ENCODE results near the gene PITHD1.

GRCh38 chr1:23816906-23817305 lies 38.7 kb downstream of the PITHD1 start:
- TF ChIP-seq CTCF (IDR thresholded peaks at IDR 0.05) (no peak), POLR2A (IDR thresholded peaks at IDR 0.05) (no peak)
